22Rv1 (cell line): ENCODE data around the gene SPIRE1.
A peak's percentile ranks its signal among the peaks of the same experiment; 100 is the strongest.

Experiments
- ZFX ChIP-seq: fragments of 450-650 bp; IDR thresholded peaks from 2 replicates; pipeline ENCODE4 v1.6.1; 2017; ENCODE audit warnings: antibody characterized with exemption, borderline replicate concordance
- TF ChIP-seq, protein P1 (sequence below): fragments of 450-650 bp; IDR thresholded peaks from 2 replicates; pipeline ENCODE4 v1.5.1; 2017; ENCODE audit warnings: mild to moderate bottlenecking

DNA sequence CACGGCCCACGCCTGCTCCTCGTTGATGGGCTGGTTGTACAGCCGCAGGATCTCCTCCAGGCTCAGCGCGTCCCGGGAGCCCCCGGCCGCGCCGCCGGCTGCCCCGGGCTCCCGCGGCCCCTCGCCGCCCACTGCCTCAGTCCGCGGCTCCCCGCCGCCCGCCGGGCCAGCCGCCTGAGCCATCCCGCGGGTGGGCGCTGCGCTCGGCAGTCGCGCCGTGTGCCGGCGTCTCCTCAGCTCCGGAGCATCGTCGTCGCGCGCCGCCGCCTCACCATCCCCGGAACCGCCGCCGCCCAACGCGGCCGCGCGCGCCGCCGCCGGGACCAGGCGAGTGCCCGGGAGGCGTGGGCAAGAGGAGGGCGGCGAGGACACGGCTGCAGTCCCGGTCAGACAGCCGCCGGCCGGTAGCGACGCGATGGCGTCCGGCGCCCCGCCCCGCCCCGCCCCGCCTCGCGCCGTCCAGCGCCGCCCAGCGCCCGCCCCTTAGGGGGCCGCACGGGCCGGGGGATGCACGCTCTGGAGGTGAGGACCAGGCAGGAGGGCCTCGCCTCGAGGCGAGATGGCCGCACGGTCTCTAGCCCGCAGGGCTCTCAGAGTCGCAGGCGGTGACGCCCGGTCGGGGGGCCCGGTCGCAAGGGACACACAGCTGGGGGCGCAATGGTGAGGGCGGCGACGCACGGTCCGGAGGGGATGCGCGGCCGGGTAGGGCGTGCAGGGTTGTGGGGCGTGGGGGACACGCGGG is at the start of gene SPIRE1:
- TF ChIP-seq, protein P1, sequence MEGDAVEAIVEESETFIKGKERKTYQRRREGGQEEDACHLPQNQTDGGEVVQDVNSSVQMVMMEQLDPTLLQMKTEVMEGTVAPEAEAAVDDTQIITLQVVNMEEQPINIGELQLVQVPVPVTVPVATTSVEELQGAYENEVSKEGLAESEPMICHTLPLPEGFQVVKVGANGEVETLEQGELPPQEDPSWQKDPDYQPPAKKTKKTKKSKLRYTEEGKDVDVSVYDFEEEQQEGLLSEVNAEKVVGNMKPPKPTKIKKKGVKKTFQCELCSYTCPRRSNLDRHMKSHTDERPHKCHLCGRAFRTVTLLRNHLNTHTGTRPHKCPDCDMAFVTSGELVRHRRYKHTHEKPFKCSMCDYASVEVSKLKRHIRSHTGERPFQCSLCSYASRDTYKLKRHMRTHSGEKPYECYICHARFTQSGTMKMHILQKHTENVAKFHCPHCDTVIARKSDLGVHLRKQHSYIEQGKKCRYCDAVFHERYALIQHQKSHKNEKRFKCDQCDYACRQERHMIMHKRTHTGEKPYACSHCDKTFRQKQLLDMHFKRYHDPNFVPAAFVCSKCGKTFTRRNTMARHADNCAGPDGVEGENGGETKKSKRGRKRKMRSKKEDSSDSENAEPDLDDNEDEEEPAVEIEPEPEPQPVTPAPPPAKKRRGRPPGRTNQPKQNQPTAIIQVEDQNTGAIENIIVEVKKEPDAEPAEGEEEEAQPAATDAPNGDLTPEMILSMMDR, result peak; percentile 25; the same call in 1 of the 2 replicates
- TF ChIP-seq ZFX, result no peak
